Epidermal melanocyte (primary cell): ENCODE data around the gene BRCA2.

Experiments
- DNase-seq: peaks from one replicate; pipeline ENCODE4 v3.0.0; 2011; ENCODE audit warnings: low spot score; ENCODE audit not compliant: insufficient read length

The BRCA2 gene

DNA sequence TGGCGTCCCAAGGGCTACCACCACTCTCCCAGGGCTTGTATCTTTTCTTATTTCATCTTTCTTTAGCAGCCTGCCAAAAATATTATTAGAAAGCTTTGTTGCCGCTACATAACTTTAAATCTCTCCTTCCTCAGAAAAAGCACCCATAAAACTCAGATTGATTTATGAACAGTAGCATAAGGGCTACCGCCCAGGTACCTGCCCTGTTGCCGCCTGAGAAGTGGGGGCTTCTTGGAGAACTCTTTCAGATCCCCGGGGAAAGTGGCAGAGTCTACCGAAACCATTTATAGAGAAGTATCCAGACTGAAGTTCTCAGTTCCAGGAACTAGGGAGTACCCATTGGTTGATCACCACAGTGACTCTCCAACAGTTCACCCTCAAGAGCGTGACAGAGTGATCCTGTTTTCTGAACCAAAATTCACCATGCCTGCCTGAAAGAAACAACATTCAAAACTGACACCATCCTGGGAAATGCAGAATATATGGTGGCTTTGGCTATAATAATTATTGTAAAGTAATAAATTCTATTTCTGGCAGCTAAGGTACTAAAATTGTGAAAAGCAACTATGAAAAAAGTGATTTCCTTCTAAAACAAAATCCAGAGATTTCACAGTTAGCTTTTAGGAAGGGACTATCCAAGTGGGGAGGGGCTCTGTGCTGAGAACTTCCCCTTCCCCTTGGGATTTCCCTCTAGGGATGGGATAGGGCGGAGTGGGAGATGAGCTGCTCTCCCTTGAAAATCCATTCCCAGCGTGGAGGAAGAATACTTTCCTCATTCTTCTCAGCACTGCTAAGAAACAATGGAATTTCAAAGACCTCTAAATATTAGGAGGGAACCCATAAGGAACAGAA, 113.5 kb downstream of the BRCA2 start:
- no peak for DNase-seq

DNA sequence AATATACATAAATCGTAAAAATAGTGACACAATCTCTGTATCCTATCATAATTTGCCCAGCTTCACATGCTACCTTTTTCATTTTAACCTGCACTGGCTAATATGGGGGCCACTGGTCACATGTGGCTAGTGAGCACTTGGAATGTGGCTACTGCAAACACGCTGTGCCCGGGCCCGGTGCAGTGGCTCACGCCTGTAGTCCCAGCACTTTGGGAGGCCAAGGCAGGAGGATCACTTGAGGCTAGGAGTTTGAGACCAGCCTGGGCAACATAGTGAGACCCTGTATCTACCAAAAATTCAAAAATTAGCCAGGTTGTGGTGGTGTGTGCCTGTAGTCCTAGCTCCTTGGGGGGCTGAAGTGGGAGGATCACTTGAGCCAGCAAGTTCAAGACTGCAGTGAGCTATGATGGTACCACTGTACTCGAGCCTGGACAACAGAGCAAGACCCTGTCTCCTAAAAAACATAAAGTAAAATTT, 114.2 kb downstream of the BRCA2 start:
- no peak for DNase-seq

DNA sequence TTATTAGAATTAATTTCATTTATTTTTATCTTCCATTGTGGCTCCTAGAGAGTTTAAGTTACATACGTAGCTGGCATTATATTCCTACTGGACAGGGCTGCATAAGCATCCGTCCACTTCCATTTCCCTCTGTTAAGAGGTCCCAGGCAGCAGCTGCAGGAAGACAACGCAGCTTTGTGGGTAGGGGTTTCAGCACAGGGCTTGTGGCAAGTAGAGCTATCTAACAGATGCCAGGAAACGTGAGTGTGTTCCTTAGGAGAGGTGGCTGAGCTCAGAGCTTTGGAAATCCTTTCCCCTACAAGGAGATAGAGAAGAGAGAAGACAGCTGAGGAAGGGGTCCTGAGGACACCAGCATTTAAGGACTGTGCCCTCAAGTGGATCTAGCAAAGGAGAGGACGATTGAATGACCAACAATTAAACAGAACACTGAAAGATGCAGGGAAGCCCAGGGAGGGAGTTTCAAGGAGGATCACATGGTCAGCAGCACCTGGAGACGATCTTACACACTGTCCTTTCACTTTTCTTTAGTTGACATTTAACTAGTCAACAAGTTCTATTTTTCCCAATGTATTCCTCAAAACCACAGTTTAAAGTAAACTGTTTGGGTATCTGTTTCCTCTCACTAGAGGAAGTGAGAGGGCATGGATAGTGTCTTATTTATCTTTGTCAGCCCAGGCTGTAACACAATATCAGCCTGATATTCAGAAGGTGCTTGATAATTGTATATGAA, 114.9 kb downstream of the BRCA2 start:
- DNase-seq: no peak

DNA sequence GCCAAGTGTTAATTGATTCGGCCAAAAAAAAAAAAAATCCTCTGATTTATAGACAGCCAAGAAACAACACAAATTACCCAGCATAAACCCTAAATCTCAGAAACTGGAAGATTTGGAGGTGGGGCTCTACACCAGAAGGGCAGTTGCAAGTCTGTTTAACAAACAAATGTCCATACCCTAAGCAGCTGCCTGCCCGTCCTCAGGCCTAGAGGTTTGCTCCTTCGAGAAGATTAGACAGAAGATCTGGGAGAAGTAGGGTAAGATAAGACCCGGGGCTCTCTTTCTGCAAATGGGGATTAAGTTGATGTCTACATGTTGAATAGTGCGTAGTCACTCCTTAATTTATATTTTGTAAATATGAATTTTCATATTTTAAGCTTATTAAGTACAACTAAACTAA, 116.1 kb downstream of the BRCA2 start:
- no peak for DNase-seq

DNA sequence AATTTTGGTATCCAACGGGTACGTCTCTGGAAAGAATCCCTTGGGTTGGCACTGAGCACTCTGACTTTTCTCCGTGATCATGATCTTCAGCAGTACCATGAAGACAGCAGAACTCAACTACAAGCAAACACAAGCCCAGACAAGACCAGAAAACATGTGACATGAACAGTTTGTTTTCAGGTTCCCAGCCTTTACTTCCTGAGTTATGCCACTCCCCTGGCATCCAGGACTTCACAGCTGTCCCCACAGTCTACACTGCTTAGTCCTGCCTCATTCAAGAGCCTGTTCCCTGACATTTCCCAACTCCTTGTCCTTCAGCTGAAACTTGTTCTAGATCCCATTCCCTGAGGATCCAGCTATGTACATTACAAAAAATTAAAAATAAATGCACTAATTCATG, 117.5 kb downstream of the BRCA2 start:
- no peak for DNase-seq

DNA sequence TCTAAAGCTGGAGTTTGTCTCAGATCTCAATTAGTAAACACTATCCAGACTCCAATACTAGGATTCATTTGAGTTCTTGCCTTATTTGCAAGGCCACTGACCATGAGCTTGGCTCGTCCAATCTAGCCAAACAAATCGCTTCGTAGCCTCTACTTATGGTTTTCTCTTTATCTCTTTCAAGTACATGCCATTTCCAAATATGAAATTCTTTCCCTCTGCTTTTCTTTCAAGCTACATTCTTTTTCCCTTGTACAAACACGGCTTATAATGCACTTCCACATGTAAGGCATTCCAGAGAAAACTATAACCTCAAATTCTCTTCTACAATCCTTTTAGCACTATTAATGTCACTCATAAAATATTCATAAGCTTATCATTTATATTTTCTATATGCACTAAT, 123.6 kb downstream of the BRCA2 start:
- no peak for DNase-seq

DNA sequence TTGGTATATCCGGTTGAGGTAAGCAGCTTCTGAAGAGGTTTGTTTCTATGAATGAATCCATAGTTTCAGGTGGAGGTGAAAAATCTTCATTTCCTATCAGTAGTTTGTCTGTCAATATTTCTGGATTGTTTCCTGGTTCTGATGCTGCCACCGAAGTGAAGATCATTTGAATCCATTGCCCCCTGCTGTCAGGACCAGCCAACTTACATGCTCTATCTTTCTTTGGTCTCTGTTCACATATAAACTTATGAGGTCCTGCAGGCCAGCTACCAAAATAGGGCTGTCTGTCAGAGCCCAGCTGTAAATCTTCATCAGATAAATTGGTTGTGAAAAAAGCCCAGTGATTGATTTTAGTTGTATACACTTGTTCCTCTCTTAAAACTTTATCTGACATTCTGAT, 127.8 kb downstream of the BRCA2 start:
- no peak for DNase-seq

DNA sequence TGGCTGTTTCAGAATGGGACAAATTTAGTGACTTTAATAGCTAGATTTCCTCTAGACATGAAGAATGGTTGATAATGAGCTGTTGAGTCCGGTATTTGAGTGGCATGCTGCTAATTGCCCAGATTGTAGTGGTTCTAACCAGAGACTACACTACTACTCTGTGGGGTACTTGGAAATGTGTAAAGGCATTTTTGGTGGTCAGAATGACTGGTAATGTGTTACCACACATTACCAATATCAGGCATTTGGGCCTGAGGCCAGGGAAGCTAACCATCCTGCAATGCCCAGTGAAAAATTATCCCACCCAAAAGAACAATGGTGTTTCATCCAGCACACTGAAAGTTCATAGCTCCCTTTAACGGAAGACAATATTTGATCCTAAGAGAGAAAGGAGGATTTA, 130.2 kb downstream of the BRCA2 start:
- DNase-seq: no peak

DNA sequence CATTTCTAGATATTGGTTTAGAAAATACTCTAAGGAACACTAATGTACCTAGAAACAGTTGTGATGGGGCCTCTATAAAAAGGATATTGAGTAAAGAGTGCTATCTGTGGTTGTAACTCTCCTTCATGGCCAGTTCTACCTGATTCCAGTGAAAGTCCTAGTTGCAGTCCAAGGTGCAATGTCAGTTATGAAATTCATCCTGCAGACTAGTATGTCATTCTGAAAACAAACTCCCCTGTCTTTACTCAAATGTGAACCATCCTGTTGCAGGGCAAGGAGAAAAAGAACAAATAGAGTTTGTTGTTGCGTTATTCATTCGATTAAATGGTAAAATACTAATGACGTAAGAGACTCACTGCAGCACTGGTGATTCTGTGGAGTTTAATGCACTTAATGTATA, 130.9 kb downstream of the BRCA2 start:
- no peak for DNase-seq

DNA sequence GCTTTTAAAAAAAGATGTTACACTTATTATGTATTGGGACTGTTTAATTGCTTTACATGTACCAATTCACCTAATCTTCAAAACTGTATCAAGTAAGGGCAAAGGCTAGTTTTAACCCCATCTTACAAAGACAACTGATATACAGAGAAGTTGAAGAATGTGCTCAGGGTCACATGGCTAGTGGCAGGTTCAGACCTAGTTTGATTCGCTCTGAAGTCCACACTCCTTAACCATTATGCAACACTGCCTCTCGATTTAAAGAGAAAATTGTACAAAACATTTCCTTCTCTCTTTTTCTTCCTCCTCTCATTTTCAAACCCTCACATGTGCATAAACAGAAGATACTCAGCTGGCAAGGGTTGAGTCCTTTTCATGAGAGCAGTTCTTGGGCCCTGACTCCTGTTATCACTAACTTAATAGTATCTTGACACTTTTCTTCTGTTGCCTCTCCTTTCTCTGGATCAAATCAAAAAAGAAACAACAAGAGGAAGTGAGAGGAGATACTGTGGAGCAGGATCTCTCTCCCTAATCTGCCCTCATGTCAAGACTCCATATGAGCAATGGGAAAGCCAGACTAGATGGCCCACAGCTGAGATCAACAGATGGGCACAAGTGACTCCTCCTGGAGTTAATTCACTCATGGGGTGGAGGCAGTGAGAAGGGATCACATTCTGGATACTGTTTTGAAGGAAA, 131.6 kb downstream of the BRCA2 start:
- no peak for DNase-seq

DNA sequence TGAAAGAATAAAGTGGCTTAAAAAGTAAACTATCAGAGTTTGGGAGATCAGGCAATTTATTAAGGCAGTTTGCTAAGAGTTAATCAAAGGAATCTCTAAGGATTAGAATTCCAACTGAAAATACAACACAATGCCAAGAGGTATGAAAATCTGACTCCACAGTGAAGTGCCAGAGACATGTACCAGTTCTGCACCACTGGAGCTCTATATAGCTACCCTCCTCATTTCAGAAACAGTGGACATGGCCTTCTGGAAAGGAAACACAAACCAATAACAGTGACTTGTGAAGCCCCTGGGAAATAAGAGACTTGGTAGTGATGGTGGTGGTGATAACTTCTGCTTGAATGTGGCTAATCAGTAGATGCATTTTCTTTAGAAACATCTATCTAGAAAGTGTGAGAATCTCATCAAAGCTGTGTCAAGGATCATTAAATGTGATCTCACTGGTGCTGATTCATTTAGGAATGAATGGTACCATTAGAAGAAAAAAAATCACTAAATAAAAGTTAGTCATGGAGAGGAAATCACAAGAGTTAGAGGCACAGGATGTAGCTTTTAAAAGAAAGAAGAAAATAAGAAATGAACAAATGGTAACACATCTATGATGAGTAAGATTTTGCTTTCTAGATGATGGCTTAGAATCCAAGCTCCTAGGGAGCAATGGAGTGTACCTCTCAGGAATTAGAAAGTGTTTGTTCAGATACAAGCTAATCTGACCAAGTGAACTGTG, 132.8 kb downstream of the BRCA2 start:
- DNase-seq: no peak

DNA sequence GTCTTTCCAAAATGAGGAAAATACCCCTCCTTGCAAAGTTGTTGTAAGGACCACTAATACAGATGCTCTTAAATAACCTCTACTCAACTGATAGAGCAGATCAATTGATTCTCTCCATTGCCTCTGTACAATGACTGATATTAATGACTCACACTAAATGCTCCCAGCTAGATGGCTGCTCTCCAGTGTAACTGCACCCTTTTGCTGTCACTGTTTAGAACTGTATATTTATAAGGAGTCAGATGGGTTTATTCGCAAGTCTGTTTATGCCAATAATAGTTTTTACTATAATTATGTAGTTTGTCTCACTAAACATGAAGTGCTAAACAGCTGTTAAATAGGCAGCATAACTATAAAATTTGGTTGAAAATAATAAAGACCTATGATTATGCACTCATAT, 133.7 kb downstream of the BRCA2 start:
- no peak for DNase-seq
